Panc1 (cell line): Measurements from ENCODE around the gene KAT6B.

Source experiments
- CTCF ChIP-seq: fragments of 450-650 bp; IDR thresholded peaks from 2 replicates; pipeline ENCODE4 v1.5.1; 2017; ENCODE audit warnings: mild to moderate bottlenecking
- POLR2AphosphoS5 ChIP-seq: IDR thresholded peaks from 2 replicates; pipeline ENCODE4 v1.6.1; 2012; ENCODE audit warnings: mild to moderate bottlenecking, low read depth, low read length, moderate library complexity
- SIN3A ChIP-seq: IDR thresholded peaks from 2 replicates; pipeline ENCODE4 v1.6.1; 2012; ENCODE audit warnings: low read depth, mild to moderate bottlenecking, low read length, moderate library complexity, borderline replicate concordance; ENCODE audit not compliant: insufficient read depth
- TCF7L2 ChIP-seq: IDR thresholded peaks from 2 replicates; pipeline ENCODE4 v1.6.1; 2011; ENCODE audit warnings: mild to moderate bottlenecking, low read depth, low read length, inconsistent platforms
- TF ChIP-seq, protein P1 (sequence below), 2 experiments: IDR thresholded peaks; 2 replicates each; pipeline ENCODE4 v1.6.1; 2011 to 2012; ENCODE audit warnings: low read depth in 2 of 2, control low read depth in 1 of 2, low read length in 1 of 2, mild to moderate bottlenecking in 1 of 2, moderate library complexity in 1 of 2; ENCODE audit not compliant: insufficient read depth in 1 of 2

GRCh38 chr10:74896788-74897527 is 70.6 kb downstream of the KAT6B start:
- TF ChIP-seq CTCF (no peak), POLR2AphosphoS5 (no peak), TCF7L2 (no peak), SIN3A (no peak)
- TF ChIP-seq, protein P1, sequence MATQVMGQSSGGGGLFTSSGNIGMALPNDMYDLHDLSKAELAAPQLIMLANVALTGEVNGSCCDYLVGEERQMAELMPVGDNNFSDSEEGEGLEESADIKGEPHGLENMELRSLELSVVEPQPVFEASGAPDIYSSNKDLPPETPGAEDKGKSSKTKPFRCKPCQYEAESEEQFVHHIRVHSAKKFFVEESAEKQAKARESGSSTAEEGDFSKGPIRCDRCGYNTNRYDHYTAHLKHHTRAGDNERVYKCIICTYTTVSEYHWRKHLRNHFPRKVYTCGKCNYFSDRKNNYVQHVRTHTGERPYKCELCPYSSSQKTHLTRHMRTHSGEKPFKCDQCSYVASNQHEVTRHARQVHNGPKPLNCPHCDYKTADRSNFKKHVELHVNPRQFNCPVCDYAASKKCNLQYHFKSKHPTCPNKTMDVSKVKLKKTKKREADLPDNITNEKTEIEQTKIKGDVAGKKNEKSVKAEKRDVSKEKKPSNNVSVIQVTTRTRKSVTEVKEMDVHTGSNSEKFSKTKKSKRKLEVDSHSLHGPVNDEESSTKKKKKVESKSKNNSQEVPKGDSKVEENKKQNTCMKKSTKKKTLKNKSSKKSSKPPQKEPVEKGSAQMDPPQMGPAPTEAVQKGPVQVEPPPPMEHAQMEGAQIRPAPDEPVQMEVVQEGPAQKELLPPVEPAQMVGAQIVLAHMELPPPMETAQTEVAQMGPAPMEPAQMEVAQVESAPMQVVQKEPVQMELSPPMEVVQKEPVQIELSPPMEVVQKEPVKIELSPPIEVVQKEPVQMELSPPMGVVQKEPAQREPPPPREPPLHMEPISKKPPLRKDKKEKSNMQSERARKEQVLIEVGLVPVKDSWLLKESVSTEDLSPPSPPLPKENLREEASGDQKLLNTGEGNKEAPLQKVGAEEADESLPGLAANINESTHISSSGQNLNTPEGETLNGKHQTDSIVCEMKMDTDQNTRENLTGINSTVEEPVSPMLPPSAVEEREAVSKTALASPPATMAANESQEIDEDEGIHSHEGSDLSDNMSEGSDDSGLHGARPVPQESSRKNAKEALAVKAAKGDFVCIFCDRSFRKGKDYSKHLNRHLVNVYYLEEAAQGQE (IDR thresholded peaks at IDR 0.05; ENCODE audit: insufficient read depth in 1 of 2, low read depth in 2 of 2, low read length in 1 of 2) = no peak
